CD4-positive, alpha-beta T cell treated with Interferon gamma for 1 hour (primary cell): ENCODE results near the gene GLIS1.

Experiments used
- DNase-seq: peaks from one replicate; pipeline ENCODE4 v3.0.0-alpha.2; 2020

GLIS1 gene

GRCh38 chr1:53693339-53693738 is 45.6 kb downstream of the GLIS1 start:
- no peak for DNase-seq

GRCh38 chr1:53691326-53691725 is 47.6 kb downstream of the GLIS1 start:
- no peak for DNase-seq

GRCh38 chr1:53690411-53690810 is 48.6 kb downstream of the GLIS1 start:
- DNase-seq, result no peak

GRCh38 chr1:53689736-53690326 is 49.1 kb downstream of the GLIS1 start:
- no peak for DNase-seq

- no peak for DNase-seq
Observed at GRCh38 chr1:53689223-53689622, 49.7 kb downstream of the GLIS1 start.

- DNase-seq, result no peak
Observed at GRCh38 chr1:53688381-53689102, 50.4 kb downstream of the GLIS1 start.

GRCh38 chr1:53687901-53688300 is 51.1 kb downstream of the GLIS1 start:
- no peak for DNase-seq

GRCh38 chr1:53687426-53687825 is 51.5 kb downstream of the GLIS1 start:
- DNase-seq, result no peak

- no peak for DNase-seq
Observed at GRCh38 chr1:53686965-53687267, 52.0 kb downstream of the GLIS1 start.

GRCh38 chr1:53686091-53686964 is 52.6 kb downstream of the GLIS1 start:
- DNase-seq, result no peak

- DNase-seq, result no peak
Observed at GRCh38 chr1:53685272-53686051, 53.5 kb downstream of the GLIS1 start.

- DNase-seq, result no peak
Observed at GRCh38 chr1:53684741-53685140, 54.2 kb downstream of the GLIS1 start.

- DNase-seq, result no peak
Observed at GRCh38 chr1:53683986-53684740, 54.8 kb downstream of the GLIS1 start.

- no peak for DNase-seq
Observed at GRCh38 chr1:53682881-53683280, 56.1 kb downstream of the GLIS1 start.

- DNase-seq, result peak; percentile 13
Observed at GRCh38 chr1:53681977-53682685, 56.8 kb downstream of the GLIS1 start.

- no peak for DNase-seq
Observed at GRCh38 chr1:53681351-53681976, 57.5 kb downstream of the GLIS1 start.

- no peak for DNase-seq
Observed at GRCh38 chr1:53680868-53681267, 58.1 kb downstream of the GLIS1 start.

GRCh38 chr1:53678938-53679825 is 59.8 kb downstream of the GLIS1 start:
- no peak for DNase-seq

GRCh38 chr1:53678507-53678906 is 60.5 kb downstream of the GLIS1 start:
- DNase-seq, result no peak

GRCh38 chr1:53678046-53678445 is 60.9 kb downstream of the GLIS1 start:
- DNase-seq, result no peak
